ENCODE data around the gene NKD2.
A peak's percentile ranks its signal among the peaks of the same experiment; 100 is the strongest.

Gene NKD2

GRCh38 chr5:1008451-1009358 lies at the start of gene NKD2:
Gene NKD2, plus strand, starts transcription at chr5:1008802. Its CDS starts 256 bp downstream, at chr5:1009058.
- H3K27ac ChIP-seq: no peak within 1 kb of the TSS
- TF ChIP-seq CTCF (IDR thresholded peaks at IDR 0.05): peak; percentile 29 to 38
- peaks cover 0 to 100% of the 10 kb centered on the region in 2 donors for H3K27me3 ChIP-seq
- DNase-seq: peak; percentile 17 to 60
- no peaks in the 10 kb centered on the region for H3K9me3 ChIP-seq
- peak within 1 kb of the TSS; percentile 15 to 51 for H3K4me3 ChIP-seq
- no peaks in the 10 kb centered on the region for H3K36me3 ChIP-seq
- intact Hi-C loops (cut with DNase I; ENCODE audit: low total_unique reads): no loop called here
- H3K4me1 ChIP-seq: peaks cover 0 to 41% (median 28%) of the 10 kb centered on the region in 4 donors

GRCh38 chr5:959581-960531 lies 48.7 kb upstream of the NKD2 start:
- Histone ChIP-seq H3K27ac (no peak overlapping the region), H3K9me3 (no peaks in the 10 kb centered on the region), H3K4me1 (peaks cover 0 to 31% (median 12%) of the 10 kb centered on the region in 4 donors), H3K4me3 (no peak overlapping the region), H3K36me3 (no peaks in the 10 kb centered on the region), H3K27me3 (peaks cover 0 to 41% of the 10 kb centered on the region in 2 donors)
- DNase-seq: no peak
- TF ChIP-seq CTCF (IDR thresholded peaks at IDR 0.05): no peak
- intact Hi-C loops (cut with DNase I; ENCODE audit: low total_unique reads): no loop called here

- TF ChIP-seq CTCF (IDR thresholded peaks at IDR 0.05): no peak
- Histone ChIP-seq H3K4me1 (peaks cover 0 to 31% (median 12%) of the 10 kb centered on the region in 4 donors), H3K4me3 (no peak overlapping the region), H3K36me3 (no peaks in the 10 kb centered on the region), H3K27ac (no peak overlapping the region), H3K27me3 (peaks cover 0 to 41% of the 10 kb centered on the region in 2 donors), H3K9me3 (no peaks in the 10 kb centered on the region)
- DNase-seq: no peak
- intact Hi-C loops (cut with DNase I; ENCODE audit: low total_unique reads): no loop called here
Measured at GRCh38 chr5:960551-960950, 48.1 kb upstream of the NKD2 start.

GRCh38 chr5:961002-961710 lies 47.4 kb upstream of the NKD2 start:
- intact Hi-C loops (cut with DNase I; ENCODE audit: low total_unique reads): no loop called here
- Histone ChIP-seq H3K27me3 (peaks cover 0 to 43% of the 10 kb centered on the region in 2 donors), H3K4me1 (peaks cover 0 to 28% (median 11%) of the 10 kb centered on the region in 4 donors), H3K4me3 (no peak overlapping the region), H3K9me3 (no peaks in the 10 kb centered on the region), H3K36me3 (no peaks in the 10 kb centered on the region), H3K27ac (no peak overlapping the region)
- no peak for TF ChIP-seq CTCF (IDR thresholded peaks at IDR 0.05)
- DNase-seq: no peak

GRCh38 chr5:961711-962240 lies 46.8 kb upstream of the NKD2 start:
- intact Hi-C loops (cut with DNase I; ENCODE audit: low total_unique reads): no loop called here
- H3K36me3 ChIP-seq: no peaks in the 10 kb centered on the region
- no peak for TF ChIP-seq CTCF (IDR thresholded peaks at IDR 0.05)
- no peaks in the 10 kb centered on the region for H3K9me3 ChIP-seq
- H3K4me1 ChIP-seq: peaks cover 0 to 22% (median 8%) of the 10 kb centered on the region in 4 donors
- no peak for DNase-seq
- no peak overlapping the region for H3K27ac ChIP-seq
- no peak overlapping the region for H3K4me3 ChIP-seq
- peaks cover 0 to 49% of the 10 kb centered on the region in 2 donors for H3K27me3 ChIP-seq

Measured in tibial artery (tissue), 4 donors.